Omental fat pad (tissue), 4 donors: ENCODE results near the gene FAM163B. TPM values are rescaled to one million over a fixed set of nuclear protein-coding genes. Genes with fewer than 3 reads are reported as not detected.

Source experiments
- ATAC-seq: fragments of 150-250 bp; one replicate; pipeline ENCODE4 v1.9.1; 2016; ENCODE audit warnings: mild to moderate bottlenecking, moderate library complexity; ENCODE audit not compliant: low FRiP score
- DNase-seq: peaks from one replicate; pipeline ENCODE4 v3.0.0-alpha.2; 2019; ENCODE audit warnings: low spot score
- CTCF ChIP-seq, 3 donors: fragments of 450-650 bp; IDR thresholded peaks; one replicate each; pipeline ENCODE4 v1.5.1; 2016 to 2017; ENCODE audit warnings: antibody characterized with exemption in 3 of 3, mild to moderate bottlenecking in 3 of 3, moderate library complexity in 2 of 3
- total RNA-seq, 4 donors: library from RNA; depleted of rRNA; stranded (reverse); fragments of >200 nt; gene quantifications; one replicate each; pipeline ENCODE4 v1.1.0, GENCODE V29; 2016

Gene FAM163B
- total RNA-seq, 4 donors from 2014 or later = not detected

GRCh38 chr9:133573791-133574515 is 35.2 kb downstream of the FAM163B start:
- no peak for DNase-seq
- no peak for ATAC-seq
- no peak for TF ChIP-seq CTCF (IDR thresholded peaks at IDR 0.05)

- TF ChIP-seq CTCF (IDR thresholded peaks at IDR 0.05) = no peak
- ATAC-seq (no peak), DNase-seq (no peak)
Measured at GRCh38 chr9:133572821-133573361, 36.3 kb downstream of the FAM163B start.

GRCh38 chr9:133571896-133572595 is 37.1 kb downstream of the FAM163B start:
- DNase-seq = no peak
- no peak for ATAC-seq
- TF ChIP-seq CTCF (IDR thresholded peaks at IDR 0.05) = no peak

GRCh38 chr9:133571391-133571890 is 37.7 kb downstream of the FAM163B start:
- DNase-seq = no peak
- no peak for TF ChIP-seq CTCF (IDR thresholded peaks at IDR 0.05)
- no peak for ATAC-seq

- TF ChIP-seq CTCF (IDR thresholded peaks at IDR 0.05) = no peak
- no peak for DNase-seq
- no peak for ATAC-seq
Measured at GRCh38 chr9:133570691-133571080, 38.5 kb downstream of the FAM163B start.

- no peak for DNase-seq
- TF ChIP-seq CTCF (IDR thresholded peaks at IDR 0.05) = no peak
- ATAC-seq = no peak
Measured at GRCh38 chr9:133569891-133570690, 39.1 kb downstream of the FAM163B start.
